Measurements from ENCODE around the gene SYNPO2.
"Not testable (repeated sequence)": the region's sequence is repeated elsewhere in the genome, so short reads cannot be mapped to it uniquely, and the experiment has no call there.

SYNPO2 gene

DNA sequence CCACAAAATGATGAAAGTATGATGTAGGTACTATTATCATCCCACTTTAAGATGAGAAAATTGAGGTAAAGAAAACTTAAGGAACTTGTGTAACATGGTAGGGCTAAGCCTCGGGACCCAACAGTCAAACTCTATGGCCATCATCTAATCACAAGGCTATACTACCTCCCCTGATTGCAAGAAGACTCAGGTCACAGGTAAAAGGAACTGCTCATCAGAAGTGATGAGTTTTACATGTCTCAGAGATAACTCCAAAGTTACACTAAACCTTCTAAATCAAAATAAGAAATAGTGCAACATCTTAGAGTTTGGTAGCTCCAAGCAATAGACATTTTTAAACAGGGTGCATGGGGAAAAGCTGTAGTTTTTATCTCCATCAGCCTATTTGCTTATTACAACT lies 150.5 kb downstream of the SYNPO2 start:
- no peak for DNase-seq (ENCODE audit: low read depth in 1 of 2, low spot score in 1 of 2)
- no peak for TF ChIP-seq JUND (IDR thresholded peaks at IDR 0.05; ENCODE audit: low read depth)
- in situ Hi-C loops (cut with HindIII; ENCODE audit: low pct_unique_long_range_greater_than_20kb, low sequenced_read_pairs) = no loop called here

DNA sequence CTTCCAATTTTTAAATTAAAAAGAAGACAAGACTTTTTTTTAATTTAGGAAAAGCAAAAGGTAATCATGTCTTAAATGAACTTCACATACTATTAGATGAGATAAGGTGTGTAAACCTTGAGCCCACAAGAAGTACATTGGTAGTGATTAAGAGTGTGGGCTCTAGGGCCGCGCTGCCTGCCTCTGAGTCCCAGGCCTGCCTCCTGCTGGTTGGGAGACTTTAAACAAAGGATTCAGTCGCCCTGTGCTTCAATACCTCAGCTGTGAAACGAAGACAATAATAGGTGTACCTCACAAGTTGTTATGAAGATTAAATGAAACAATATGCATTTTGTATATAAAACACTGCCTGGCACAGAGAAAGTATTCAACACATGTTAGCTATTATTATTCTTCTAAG lies 151.1 kb downstream of the SYNPO2 start:
- peak in 1 of 2 experiments; percentile 13 for DNase-seq (ENCODE audit: low read depth in 1 of 2, low spot score in 1 of 2)
- in situ Hi-C loops (cut with HindIII; ENCODE audit: low pct_unique_long_range_greater_than_20kb, low sequenced_read_pairs) = no loop called here
- TF ChIP-seq JUND (IDR thresholded peaks at IDR 0.05; ENCODE audit: low read depth) = no peak

DNA sequence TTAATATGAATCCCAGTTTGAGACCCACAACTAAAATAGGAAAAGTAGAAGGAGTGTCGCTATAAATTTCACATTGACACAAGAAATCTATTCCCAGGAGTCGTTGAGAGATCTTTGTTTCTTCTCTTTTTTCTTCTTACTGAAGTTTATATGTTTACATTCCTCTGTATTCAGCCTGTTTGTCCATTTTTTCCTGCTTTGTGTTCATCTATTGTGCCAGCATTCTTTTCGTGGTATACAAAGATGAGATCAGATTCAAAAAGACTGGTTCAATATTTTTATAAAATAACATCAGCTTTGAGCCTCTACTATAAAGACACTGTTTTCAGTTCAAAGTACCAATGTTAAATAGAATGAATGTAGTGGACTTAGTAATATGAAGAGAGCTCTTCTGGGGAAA lies 151.6 kb downstream of the SYNPO2 start:
- in situ Hi-C loops (cut with HindIII; ENCODE audit: low pct_unique_long_range_greater_than_20kb, low sequenced_read_pairs) = no loop called here
- peak in 1 of 2 experiments; percentile 44 for DNase-seq (ENCODE audit: low read depth in 1 of 2, low spot score in 1 of 2)
- no peak for TF ChIP-seq JUND (IDR thresholded peaks at IDR 0.05; ENCODE audit: low read depth)

DNA sequence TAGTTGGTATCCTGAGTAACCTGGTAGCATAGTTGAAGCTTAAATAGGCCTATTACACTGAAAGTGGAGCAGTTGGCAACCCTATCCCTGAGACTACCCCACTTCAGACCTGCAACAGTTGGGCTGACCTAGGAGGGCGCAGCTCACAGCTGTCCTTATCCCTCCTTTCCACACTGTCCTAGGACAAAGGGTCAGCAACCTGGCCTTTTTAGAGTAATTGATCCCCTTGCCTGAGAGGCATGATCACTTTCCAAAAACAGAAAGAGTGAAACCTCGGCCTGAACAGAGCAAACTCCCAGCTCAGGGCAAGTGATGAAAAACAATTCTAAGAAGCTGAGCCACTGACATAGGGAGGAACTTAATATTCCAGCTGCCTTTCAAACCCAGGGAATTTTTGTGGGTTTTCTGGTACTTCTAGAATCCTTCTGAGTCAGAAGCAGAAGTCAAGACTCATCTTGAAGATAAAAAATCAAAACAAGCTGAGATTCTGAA lies 152.1 kb downstream of the SYNPO2 start:
- in situ Hi-C loops (cut with HindIII; ENCODE audit: low pct_unique_long_range_greater_than_20kb, low sequenced_read_pairs) = no loop called here
- no peak for TF ChIP-seq JUND (IDR thresholded peaks at IDR 0.05; ENCODE audit: low read depth)
- DNase-seq (ENCODE audit: low read depth in 1 of 2, low spot score in 1 of 2) = no peak

DNA sequence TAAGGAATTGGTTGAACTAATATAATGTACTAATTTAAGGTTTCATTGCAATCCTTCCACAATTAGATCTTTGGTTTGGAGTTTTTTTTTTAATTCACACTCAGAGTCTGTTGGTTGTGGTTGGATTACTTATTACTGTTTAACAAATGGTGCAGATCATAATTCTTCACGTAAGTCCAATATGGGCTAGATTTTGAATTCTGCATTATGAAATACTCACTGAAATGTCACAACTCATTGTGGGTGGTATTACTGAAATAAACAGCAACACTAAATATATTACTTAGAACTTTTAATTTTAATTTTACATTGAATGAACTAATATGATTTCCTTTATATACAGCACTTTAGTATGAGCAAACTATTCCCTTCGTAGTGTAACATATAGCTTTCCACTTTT lies 152.7 kb downstream of the SYNPO2 start:
- in situ Hi-C loops (cut with HindIII; ENCODE audit: low pct_unique_long_range_greater_than_20kb, low sequenced_read_pairs) = no loop called here
- no peak for TF ChIP-seq JUND (IDR thresholded peaks at IDR 0.05; ENCODE audit: low read depth)
- DNase-seq (ENCODE audit: low read depth in 1 of 2, low spot score in 1 of 2) = no peak

DNA sequence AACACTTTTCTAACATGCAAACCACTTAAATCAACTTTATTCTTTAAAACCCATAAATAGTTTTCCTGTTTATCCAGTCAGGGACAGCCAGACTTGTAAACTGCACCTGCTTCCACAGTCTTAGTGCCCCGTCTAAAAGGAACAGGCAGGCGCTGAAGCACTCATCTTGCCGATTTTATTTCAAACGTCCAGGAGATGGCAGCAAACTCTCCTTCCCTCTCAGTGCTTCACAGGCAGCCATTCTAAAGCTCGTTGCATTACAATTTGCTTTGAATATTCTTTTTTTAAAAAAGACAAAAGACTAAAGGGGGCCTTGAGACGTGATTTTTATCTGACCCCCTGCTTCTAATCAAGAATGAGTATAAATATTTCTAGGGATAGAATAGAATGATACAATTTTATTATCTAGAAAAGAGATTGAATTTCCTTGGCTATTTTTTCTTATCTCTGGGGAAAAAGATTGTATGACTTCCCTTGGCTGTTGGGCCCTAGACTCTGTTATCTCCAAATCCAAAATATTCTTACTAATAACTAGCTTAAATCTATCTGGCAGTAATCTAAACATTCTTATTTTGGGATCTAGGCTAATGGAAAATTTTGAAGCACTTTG lies 153.4 kb downstream of the SYNPO2 start:
- peak in 1 of 2 experiments; percentile 84 for DNase-seq (ENCODE audit: low read depth in 1 of 2, low spot score in 1 of 2)
- no peak for TF ChIP-seq JUND (IDR thresholded peaks at IDR 0.05; ENCODE audit: low read depth)
- in situ Hi-C loops (cut with HindIII; ENCODE audit: low pct_unique_long_range_greater_than_20kb, low sequenced_read_pairs) = no loop called here

DNA sequence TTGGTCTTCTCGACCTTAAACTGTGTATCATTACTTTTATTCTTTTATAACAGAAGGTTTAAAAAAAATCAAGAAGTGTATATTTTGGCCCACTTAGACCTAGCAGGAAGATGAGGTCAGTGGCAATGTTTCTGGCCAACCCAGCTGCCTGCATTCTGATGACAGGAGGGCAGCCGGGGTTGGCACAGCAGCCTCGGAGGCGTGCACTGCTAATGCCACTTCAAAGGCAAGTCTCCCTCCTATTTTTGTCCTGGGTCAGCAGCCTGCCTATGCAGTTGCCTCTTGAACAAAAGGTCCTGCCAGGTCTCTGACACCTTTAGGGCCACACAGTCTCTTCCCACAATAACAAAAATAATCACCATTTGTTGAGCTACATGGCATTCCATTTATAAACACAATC lies 157.6 kb downstream of the SYNPO2 start:
- peak in 1 of 2 experiments; percentile 32 for DNase-seq (ENCODE audit: low read depth in 1 of 2, low spot score in 1 of 2)
- in situ Hi-C loops (cut with HindIII; ENCODE audit: low pct_unique_long_range_greater_than_20kb, low sequenced_read_pairs) = no loop called here
- TF ChIP-seq JUND (IDR thresholded peaks at IDR 0.05; ENCODE audit: low read depth) = no peak

DNA sequence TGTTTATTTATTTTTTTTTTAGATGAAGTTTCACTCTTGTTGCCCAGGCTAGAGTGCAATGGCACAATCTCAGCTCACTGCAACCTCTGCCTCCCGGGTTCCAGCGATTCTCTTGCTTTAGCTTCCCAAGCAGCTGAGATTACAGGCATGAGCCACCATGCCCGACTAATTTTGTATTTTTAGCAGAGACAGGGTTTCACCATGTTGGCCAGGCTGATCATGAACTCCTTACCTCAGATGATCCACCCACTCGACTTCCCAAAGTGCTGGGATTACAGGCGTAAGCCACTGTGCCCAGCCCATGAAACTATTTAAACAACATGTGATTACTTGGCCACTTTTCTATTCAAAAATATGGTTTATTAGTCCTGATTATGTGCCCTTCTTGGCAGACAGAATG lies 158.4 kb downstream of the SYNPO2 start:
- DNase-seq (ENCODE audit: low read depth in 1 of 2, low spot score in 1 of 2); in situ Hi-C loops (cut with HindIII; ENCODE audit: low pct_unique_long_range_greater_than_20kb, low sequenced_read_pairs): not testable (repeated sequence)

DNA sequence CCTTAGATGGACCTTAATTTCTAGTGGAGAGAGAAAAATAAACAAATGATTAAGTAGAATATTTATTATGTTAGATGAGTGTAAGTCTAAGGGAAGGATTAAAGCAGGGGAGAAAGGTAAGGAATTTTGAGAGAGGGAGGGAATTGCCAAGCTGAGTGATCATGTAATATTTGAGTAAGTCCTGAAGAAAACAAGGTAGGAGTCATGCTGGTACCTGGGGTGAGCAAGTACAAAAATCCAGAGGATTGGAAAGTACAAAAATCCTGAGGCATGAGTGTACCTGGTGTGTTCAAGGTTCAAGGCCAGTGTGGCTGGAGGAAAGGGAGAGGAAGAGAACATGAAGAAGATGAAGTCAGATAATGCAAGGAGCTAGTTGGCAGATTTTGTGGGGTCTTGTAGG lies 159.8 kb downstream of the SYNPO2 start:
- DNase-seq (ENCODE audit: low read depth in 1 of 2, low spot score in 1 of 2) = no peak
- no peak for TF ChIP-seq JUND (IDR thresholded peaks at IDR 0.05; ENCODE audit: low read depth)
- in situ Hi-C loops (cut with HindIII; ENCODE audit: low pct_unique_long_range_greater_than_20kb, low sequenced_read_pairs) = no loop called here

DNA sequence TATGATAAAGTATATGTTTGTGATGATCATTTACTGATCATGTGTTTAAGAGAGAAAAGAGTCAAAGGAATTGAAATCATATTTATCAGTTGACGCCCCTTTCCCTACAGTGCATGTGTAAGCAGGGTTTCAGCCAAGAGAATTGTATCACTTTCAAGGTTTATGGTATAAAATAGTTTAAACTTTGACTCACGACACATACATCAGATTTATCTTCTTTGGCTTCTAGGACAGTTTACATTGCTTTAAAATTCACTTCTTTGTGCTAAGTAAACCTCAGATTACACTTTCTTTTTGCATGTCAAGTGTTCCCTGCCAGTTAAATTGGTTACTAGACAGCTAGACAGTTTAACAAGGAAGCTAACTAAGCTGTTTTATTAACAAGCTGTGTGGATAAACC lies 160.7 kb downstream of the SYNPO2 start:
- DNase-seq (ENCODE audit: low read depth in 1 of 2, low spot score in 1 of 2) = no peak
- TF ChIP-seq JUND (IDR thresholded peaks at IDR 0.05; ENCODE audit: low read depth) = no peak
- in situ Hi-C loops (cut with HindIII; ENCODE audit: low pct_unique_long_range_greater_than_20kb, low sequenced_read_pairs) = no loop called here

DNA sequence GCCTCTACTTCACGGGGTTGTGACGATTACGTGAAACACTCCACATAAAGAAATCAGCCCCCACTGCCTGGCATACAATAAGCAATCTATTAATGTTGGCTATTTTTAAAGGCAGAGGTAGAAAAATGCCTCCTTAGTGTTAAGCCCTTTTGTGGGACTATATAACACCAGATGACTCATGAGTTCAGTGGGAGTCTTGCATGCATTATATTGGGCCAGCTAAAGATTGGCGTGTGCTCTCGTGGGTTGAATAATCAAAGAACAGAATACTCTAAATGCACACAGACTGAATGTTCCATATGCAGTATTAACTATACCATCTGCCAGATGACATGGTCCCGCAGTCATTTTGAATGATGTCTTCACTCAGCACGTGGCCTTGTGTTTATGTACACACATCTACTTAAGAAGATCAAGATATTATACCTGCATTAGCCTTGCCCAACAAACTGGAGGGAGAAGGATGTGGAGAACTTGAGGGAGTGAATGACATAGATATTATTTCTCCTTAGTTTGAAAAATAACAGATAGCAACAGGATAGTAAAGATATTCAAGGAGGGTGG lies 162.0 kb downstream of the SYNPO2 start:
- in situ Hi-C loops (cut with HindIII; ENCODE audit: low pct_unique_long_range_greater_than_20kb, low sequenced_read_pairs) = no loop called here
- DNase-seq (ENCODE audit: low read depth in 1 of 2, low spot score in 1 of 2) = no peak
- TF ChIP-seq JUND (IDR thresholded peaks at IDR 0.05; ENCODE audit: low read depth) = no peak

DNA sequence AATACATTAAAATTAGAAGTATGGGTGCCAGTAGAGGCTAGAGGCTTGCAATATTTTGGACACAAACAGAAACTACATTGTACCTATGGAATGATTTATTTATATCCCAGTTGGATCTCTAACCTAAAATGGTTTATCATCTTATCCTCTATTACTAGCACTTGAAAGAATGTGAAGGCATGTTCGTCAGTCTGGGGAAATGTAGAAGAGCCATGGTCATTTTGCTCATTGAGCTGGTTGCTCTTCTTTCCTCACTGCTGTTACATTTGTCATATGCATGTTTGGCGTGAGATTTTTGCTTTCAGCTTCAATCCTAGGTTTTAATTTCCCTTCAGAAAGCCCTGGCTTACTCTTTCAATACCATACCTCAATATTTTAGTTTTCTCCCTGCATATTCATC lies 164.6 kb downstream of the SYNPO2 start:
- TF ChIP-seq JUND (IDR thresholded peaks at IDR 0.05; ENCODE audit: low read depth) = no peak
- in situ Hi-C loops (cut with HindIII; ENCODE audit: low pct_unique_long_range_greater_than_20kb, low sequenced_read_pairs) = no loop called here
- DNase-seq (ENCODE audit: low read depth in 1 of 2, low spot score in 1 of 2) = no peak

DNA sequence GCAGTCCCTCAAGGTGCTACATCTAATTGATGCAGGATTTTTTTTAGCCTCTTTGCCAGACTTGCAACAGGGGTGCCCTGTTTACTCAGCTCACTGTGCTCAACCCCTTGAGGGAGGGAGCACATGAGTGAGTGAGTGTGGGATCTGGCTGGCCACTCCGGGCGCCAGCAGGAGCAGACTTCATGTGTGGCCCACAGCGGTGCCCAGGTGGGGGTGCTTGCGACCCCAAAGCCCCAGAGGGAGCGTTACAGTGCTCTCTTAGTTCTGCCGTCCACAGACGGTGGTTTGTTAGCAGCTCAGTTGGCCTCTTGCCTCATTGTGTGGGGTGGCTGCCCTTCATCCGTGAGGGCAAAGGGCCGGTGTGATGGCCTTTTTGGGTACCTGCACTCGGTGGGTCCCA lies 165.3 kb downstream of the SYNPO2 start:
- DNase-seq (ENCODE audit: low read depth in 1 of 2, low spot score in 1 of 2) = no peak
- no peak for TF ChIP-seq JUND (IDR thresholded peaks at IDR 0.05; ENCODE audit: low read depth)
- in situ Hi-C loops (cut with HindIII; ENCODE audit: low pct_unique_long_range_greater_than_20kb, low sequenced_read_pairs) = no loop called here

DNA sequence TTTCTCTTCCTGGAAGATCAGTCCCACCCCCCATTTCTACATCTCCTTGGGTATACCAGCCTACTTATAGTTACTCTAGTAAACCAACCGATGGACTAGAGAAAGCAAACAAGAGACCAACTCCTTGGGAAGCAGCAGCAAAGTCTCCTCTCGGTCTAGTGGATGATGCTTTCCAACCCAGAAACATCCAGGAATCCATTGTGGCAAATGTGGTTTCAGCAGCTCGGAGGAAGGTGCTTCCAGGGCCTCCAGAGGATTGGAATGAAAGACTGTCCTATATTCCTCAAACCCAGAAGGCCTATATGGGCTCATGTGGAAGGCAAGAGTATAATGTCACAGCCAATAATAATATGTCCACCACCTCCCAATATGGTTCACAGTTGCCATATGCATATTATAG lies 168.8 kb downstream of the SYNPO2 start:
- no peak for DNase-seq (ENCODE audit: low read depth in 1 of 2, low spot score in 1 of 2)
- TF ChIP-seq JUND (IDR thresholded peaks at IDR 0.05; ENCODE audit: low read depth) = no peak
- in situ Hi-C loops (cut with HindIII; ENCODE audit: low pct_unique_long_range_greater_than_20kb, low sequenced_read_pairs) = no loop called here
